GM12878 (cell line): ENCODE data around the gene IRS2. TPM values are rescaled to one million over a fixed set of nuclear protein-coding genes. Genes with fewer than 3 reads are reported as not detected.

ENCODE experiments used
- ATAC-seq: fragments of 200-7000 bp; cut with Tn5 transposase; 3 replicates; pipeline ENCODE4 v1.9.1; 2020; ENCODE audit warnings: mild to moderate bottlenecking, moderate library complexity
- BruUV-seq: library from RNA; stranded (reverse); fragments of 400-500 nt; replicated peaks from 2 replicates; lab custom pipeline; 2021; lab: Mats Ljungman, UMichigan
- CTCF ChIA-PET: fragments of 300-600 bp; sonication (Branson Sonifier 250); formaldehyde crosslinking; extraction: SDS; loops from one replicate; lab custom pipeline; 2021; ENCODE audit warnings: inconsistent platforms; lab: Yijun Ruan, JAX
- POLR2A ChIA-PET: fragments of 350-600 bp; formaldehyde crosslinking; extraction: SDS; loops from one replicate; lab custom pipeline; 2021; ENCODE audit warnings: inconsistent platforms; lab: Charles Lee
- RAD21 ChIA-PET: fragments of 300-600 bp; sonication (Branson Sonifier 250); formaldehyde crosslinking; loops from one replicate; lab custom pipeline; 2023; ENCODE audit warnings: antibody characterized with exemption; ENCODE audit not compliant: unreplicated experiment; lab: Charles Lee
- SMC1A ChIA-PET: fragments of 300-600 bp; sonication (Branson Sonifier 250); formaldehyde crosslinking; loops from one replicate; lab custom pipeline; 2023; ENCODE audit not compliant: unreplicated experiment, uncharacterized antibody; lab: Charles Lee
- DNase-seq: peaks from one replicate; pipeline ENCODE4 v3.0.0-alpha.2; 2011; ENCODE audit warnings: low read depth, low spot score
- FAIRE-seq: peaks from 3 replicates; lab custom pipeline; 2011; peaks lifted over from hg19 to GRCh38; lab: Jason Lieb, UNC
- H2AFZ ChIP-seq: 2 replicates; pipeline ENCODE4 v1.6.0; 2011; ENCODE audit warnings: low read depth, low read length, control low read depth; ENCODE audit not compliant: control insufficient read depth
- H3K27ac ChIP-seq: 2 replicates; pipeline ENCODE4 v1.5.1; 2011; ENCODE audit warnings: control low read depth; ENCODE audit not compliant: control insufficient read depth, insufficient read depth
- H3K27me3 ChIP-seq, 2 experiments: replicated peaks in 1 of 2; 2 replicates each; pipeline versions ENCODE4 v1.6.0 to v1.6.1; 2011; ENCODE audit warnings: low read length in 1 of 2; ENCODE audit not compliant: control insufficient read depth in 2 of 2, insufficient read depth in 2 of 2
- H3K36me3 ChIP-seq, 2 experiments: 2 replicates each; pipeline ENCODE4 v1.5.1; 2011; ENCODE audit warnings: low read length in 1 of 2; ENCODE audit not compliant: control insufficient read depth in 2 of 2, insufficient read depth in 2 of 2
- H3K4me1 ChIP-seq: 2 replicates; pipeline ENCODE4 v1.6.1; 2011; ENCODE audit warnings: mild to moderate bottlenecking, low read length, moderate library complexity, mixed read lengths; ENCODE audit not compliant: control insufficient read depth, insufficient read depth
- H3K4me2 ChIP-seq: 2 replicates; pipeline ENCODE4 v1.6.0; 2011; ENCODE audit warnings: control low read depth; ENCODE audit not compliant: control insufficient read depth, insufficient read depth
- H3K4me3 ChIP-seq: fragments of 200-600 bp; sonication (generic); 2 replicates; pipeline ENCODE4 v1.5.1; 2016
- H3K79me2 ChIP-seq: 2 replicates; pipeline ENCODE4 v1.6.0; 2011; ENCODE audit warnings: low read length; ENCODE audit not compliant: control insufficient read depth, insufficient read depth
- H3K9ac ChIP-seq: 2 replicates; pipeline ENCODE4 v1.8.0; 2011; ENCODE audit warnings: low read length, control low read depth, mixed read lengths; ENCODE audit not compliant: control insufficient read depth, insufficient read depth
- H3K9me3 ChIP-seq: replicated peaks from 3 replicates; pipeline ENCODE4 v1.5.1; 2011; ENCODE audit warnings: mild to moderate bottlenecking, low read length; ENCODE audit not compliant: control insufficient read depth, insufficient read depth
- H4K20me1 ChIP-seq: 2 replicates; pipeline ENCODE4 v1.6.0; 2011; ENCODE audit not compliant: control insufficient read depth, insufficient read depth
- BCL11A ChIP-seq: IDR thresholded peaks from 2 replicates; pipeline ENCODE4 v1.6.1; 2011; ENCODE audit warnings: low read depth, low read length
- NFYA ChIP-seq: IDR thresholded peaks from 2 replicates; pipeline ENCODE4 v1.6.1; 2011; ENCODE audit warnings: low read depth, mild to moderate bottlenecking, low read length, improper control_type of control experiment, borderline replicate concordance
- WGBS: methylation state at CpG from one replicate; pipeline ENCODE4 v1.1.6; 2016; ENCODE audit warnings: low lambda C conversion rate; ENCODE audit not compliant: insufficient replicate concordance, insufficient coverage; ENCODE audit errors: missing lambda C conversion rate; 5-methylcytosine and 5-hydroxymethylcytosine counted together
- in situ Hi-C: fragments of 300-500 bp; cut with MboI; formaldehyde crosslinking; loops from 9 replicates; pipeline ENCODE4 v1.14.3; 2018; ENCODE audit warnings: mixed read lengths
- intact Hi-C: fragments of 100-400 bp; cut with micrococcal nuclease; formaldehyde crosslinking; loops from one replicate; pipeline ENCODE4 v1.14.2; 2022; ENCODE audit not compliant: unreplicated experiment
- polyA plus RNA-seq, 11 experiments: library from polyadenylated mRNA; depleted of rRNA in 4 of 11; unstranded in 6 of 11; stranded (reverse) in 5 of 11; fragments of >200 nt; fragmentation: Nextera tagmentation in 4 of 11; fragmentation: Illumina TruSeq in 1 of 11; extraction: Ambion mirVana in 4 of 11; extraction: Trizol in 1 of 11; gene quantifications; 1 replicate in 1 of 11; 2 replicates in 10 of 11; pipeline versions ENCODE4 v1.2.1 to v1.2.3, GENCODE V29; 2011 to 2016; ENCODE audit warnings: inconsistent platforms in 2 of 11, missing spikeins in 2 of 11, low read depth in 1 of 11
- total RNA-seq, 4 experiments: library from RNA; depleted of rRNA in 3 of 4; stranded (reverse); fragments of >200 nt in 3 of 4; fragmentation: Illumina TruSeq in 1 of 4; extraction: Trizol in 1 of 4; gene quantifications; 2 replicates each; pipeline versions ENCODE4 v1.2.1 to v1.2.3, GENCODE V29; 2013 to 2021
- TF ChIP-seq, protein P1 (sequence below): IDR thresholded peaks from 2 replicates; pipeline ENCODE4 v1.6.1; 2011; ENCODE audit warnings: mild to moderate bottlenecking, low read depth, low read length, moderate library complexity; ENCODE audit not compliant: insufficient replicate concordance

The IRS2 gene
- total and polyA plus RNA-seq, 10 of the 15 experiments (the other 5 are each of a cell fraction or from before 2014, with no cell fraction given), result 0.01 to 0.31 (median 0.07) TPM; not detected in 6

DNA sequence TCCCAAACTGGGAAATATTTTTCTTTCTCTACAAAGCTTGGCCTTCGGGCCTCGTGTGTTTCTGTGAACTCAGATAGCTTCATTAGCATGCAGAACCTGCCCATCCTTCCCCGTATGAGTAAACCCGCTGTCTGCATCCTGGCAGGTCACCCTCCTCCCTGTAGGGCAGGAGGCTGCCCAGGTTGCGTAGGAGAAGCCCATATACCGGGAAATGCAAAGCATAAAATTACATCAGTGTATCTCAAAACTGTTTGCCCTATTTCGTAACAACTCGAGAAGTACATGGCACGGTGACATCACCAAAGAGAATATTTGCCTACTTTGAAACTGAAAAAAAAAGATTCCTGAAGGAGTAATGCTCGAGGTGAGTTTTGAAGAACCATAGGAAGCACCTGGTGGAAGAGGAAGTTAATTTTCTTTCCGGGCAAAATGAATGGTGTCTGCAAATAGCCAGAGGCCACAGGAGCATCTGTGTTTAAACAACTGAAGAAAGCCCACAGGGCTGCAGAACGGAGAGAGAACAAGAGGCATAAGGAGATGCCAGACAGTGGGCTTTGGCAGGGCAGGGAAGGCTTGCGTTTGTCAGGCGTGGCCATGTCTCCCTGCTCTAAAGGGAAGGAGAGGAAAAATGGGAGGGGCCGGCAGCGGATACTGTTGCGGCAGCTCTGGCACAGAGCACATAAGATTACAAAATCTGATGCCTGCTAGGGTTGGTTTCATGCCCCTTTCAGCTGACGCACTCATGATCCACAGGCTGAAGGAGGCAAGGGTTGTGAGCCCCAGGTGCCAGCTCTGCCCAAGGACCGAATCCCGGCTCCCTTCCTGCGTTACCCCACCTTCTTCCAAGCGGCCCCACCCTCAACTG is 81.4 kb downstream of the IRS2 start:
- Histone ChIP-seq H3K4me3 (no peak overlapping the region), H3K79me2 (no peaks in the 10 kb centered on the region), H3K27ac (no peak overlapping the region), H3K27me3 (no peaks in the 10 kb centered on the region; a peak in 1 of 4 replicates), H3K9ac (no peak overlapping the region), H3K4me1 (no peaks in the 10 kb centered on the region), H3K9me3 (no peaks in the 10 kb centered on the region), H4K20me1 (no peaks in the 10 kb centered on the region), H3K4me2 (no peak overlapping the region), H2AFZ (no peak overlapping the region), H3K36me3 (no peaks in the 10 kb centered on the region)
- TF ChIP-seq NFYA (no peak), BCL11A (no peak)
- ChIA-PET SMC1A (no interaction called here), RAD21 (no interaction called here), CTCF (interaction anchor here (0.7 kb wide), 1 partner anchor 19 kb away, joined by 4 read pairs; no protein-coding TSS in a partner anchor), POLR2A (no interaction called here)
- no peak for ATAC-seq
- WGBS, result 13% methylated on average over 22 of the region's 22 CpGs
- intact Hi-C loops (no loop called here), in situ Hi-C loops (no loop called here)
- no peak for FAIRE-seq
- no peak for DNase-seq
- BruUV-seq, result no TSS peak

DNA sequence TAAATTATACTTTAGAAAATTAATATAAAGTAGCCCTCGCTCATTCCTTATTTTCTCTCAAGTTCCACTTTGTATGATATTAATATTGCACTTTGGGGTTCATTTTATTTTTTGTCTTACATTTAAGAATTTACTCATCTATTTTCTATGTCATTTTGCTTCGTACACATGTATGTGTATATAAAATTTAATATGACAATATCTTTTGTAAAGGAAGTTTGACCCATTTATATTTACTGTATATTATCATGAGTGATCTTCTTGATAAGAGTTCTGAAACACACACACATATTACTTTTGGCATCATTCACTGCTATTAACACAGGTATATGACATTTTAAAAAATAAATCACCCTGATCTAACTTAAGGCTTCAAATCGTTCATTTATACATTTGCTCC is 83.1 kb downstream of the IRS2 start:
- no peak for DNase-seq
- no peak for ATAC-seq

More for the DNA sequence above, 83.1 kb downstream of the IRS2 start:
- SMC1A ChIA-PET, result no interaction called here
- WGBS, result 12% methylated on average over 3 of the region's 3 CpGs
- CTCF ChIA-PET, result no interaction called here
- H3K4me1 ChIP-seq, result no peaks in the 10 kb centered on the region
- H3K4me2 ChIP-seq, result no peak overlapping the region
- no peaks in the 10 kb centered on the region for H3K9me3 ChIP-seq
- H3K36me3 ChIP-seq, result no peaks in the 10 kb centered on the region
- RAD21 ChIA-PET, result no interaction called here
- H3K27ac ChIP-seq, result no peak overlapping the region
- in situ Hi-C loops (no loop called here), intact Hi-C loops (no loop called here)
- no peaks in the 10 kb centered on the region for H4K20me1 ChIP-seq
- TF ChIP-seq, protein P1, sequence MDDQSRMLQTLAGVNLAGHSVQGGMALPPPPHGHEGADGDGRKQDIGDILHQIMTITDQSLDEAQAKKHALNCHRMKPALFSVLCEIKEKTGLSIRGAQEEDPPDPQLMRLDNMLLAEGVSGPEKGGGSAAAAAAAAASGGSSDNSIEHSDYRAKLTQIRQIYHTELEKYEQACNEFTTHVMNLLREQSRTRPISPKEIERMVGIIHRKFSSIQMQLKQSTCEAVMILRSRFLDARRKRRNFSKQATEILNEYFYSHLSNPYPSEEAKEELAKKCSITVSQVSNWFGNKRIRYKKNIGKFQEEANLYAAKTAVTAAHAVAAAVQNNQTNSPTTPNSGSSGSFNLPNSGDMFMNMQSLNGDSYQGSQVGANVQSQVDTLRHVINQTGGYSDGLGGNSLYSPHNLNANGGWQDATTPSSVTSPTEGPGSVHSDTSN, result no peak
- H3K9ac ChIP-seq, result no peak overlapping the region
- no peak overlapping the region for H2AFZ ChIP-seq
- BruUV-seq, result no TSS peak
- FAIRE-seq, result no peak
- POLR2A ChIA-PET, result no interaction called here
- H3K27me3 ChIP-seq, result no peaks in the 10 kb centered on the region; a peak in 1 of 4 replicates
- H3K79me2 ChIP-seq, result no peaks in the 10 kb centered on the region
- H3K4me3 ChIP-seq, result no peak overlapping the region
